ENCODE results near the gene KCNG2. TPM values are rescaled to one million over a fixed set of nuclear protein-coding genes. Genes with fewer than 3 reads are reported as not detected.

KCNG2 gene, protein sequence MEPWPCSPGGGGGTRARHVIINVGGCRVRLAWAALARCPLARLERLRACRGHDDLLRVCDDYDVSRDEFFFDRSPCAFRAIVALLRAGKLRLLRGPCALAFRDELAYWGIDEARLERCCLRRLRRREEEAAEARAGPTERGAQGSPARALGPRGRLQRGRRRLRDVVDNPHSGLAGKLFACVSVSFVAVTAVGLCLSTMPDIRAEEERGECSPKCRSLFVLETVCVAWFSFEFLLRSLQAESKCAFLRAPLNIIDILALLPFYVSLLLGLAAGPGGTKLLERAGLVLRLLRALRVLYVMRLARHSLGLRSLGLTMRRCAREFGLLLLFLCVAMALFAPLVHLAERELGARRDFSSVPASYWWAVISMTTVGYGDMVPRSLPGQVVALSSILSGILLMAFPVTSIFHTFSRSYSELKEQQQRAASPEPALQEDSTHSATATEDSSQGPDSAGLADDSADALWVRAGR
- total RNA-seq (under 1 TPM in 4 of 10 donors, not detected in 6; 0.16 to 0.79 (median 0.20) TPM), polyA plus RNA-seq (under 1 TPM in 1 of 2 donors, not detected in 1; 0.25 TPM)
- long read RNA-seq, donor 1: 0 reads
- long read RNA-seq, donor 2: 0 reads
- long read RNA-seq, donor 3: 0 reads

DNA sequence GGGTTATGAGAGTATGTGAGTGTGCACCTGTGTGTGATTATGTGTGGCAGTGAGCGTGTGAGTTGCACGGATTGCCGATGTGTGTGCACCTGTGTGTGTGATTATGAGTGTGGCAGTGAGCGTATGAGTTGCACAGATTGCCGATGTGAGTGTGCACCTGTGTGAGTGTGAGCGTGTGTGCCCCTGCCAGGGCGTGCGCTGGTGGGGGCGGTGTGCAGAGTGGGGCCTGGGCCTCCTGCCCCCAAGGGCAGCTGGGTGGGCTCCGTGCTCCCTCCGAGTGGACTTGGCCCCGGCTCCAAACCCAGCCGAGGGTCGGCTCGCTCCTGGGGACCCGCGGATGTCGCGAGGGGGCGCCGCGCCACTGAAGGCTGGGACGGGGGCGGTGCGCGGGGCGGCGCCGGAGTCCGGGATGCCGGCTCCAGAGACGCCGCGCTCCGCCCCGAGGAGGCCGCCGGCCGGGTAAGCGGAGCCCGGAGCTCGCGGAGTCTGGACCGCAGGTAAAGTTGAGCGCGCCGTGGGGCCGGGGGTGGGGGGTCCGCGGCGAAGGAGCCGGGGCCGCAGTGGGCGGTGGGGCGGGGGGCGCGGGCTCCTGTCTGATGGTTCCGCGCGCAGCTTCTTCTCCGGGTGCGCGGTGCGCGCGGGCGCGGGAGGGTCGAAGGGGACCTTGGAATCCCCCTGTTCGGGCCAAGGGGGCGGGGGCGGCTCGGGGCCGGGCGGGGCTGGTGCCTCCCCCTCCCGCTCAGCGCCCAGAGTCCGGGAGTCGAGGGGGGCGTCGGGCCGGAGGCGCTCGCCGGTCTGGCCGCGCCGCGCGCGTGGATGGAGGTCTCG lies at the start of gene KCNG2:
Gene KCNG2, plus strand, starts transcription at position 421 of the 828 bp plus-strand sequence. CDS start 65,730 bp downstream, outside the sequence.
- TF ChIP-seq, protein P1, sequence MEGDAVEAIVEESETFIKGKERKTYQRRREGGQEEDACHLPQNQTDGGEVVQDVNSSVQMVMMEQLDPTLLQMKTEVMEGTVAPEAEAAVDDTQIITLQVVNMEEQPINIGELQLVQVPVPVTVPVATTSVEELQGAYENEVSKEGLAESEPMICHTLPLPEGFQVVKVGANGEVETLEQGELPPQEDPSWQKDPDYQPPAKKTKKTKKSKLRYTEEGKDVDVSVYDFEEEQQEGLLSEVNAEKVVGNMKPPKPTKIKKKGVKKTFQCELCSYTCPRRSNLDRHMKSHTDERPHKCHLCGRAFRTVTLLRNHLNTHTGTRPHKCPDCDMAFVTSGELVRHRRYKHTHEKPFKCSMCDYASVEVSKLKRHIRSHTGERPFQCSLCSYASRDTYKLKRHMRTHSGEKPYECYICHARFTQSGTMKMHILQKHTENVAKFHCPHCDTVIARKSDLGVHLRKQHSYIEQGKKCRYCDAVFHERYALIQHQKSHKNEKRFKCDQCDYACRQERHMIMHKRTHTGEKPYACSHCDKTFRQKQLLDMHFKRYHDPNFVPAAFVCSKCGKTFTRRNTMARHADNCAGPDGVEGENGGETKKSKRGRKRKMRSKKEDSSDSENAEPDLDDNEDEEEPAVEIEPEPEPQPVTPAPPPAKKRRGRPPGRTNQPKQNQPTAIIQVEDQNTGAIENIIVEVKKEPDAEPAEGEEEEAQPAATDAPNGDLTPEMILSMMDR (IDR thresholded peaks at IDR 0.05): peak in 6 of 9 donors; percentile 9 to 43 (median 28)
- peak within 1 kb of the TSS; percentile 4 to 58 (median 33) for H3K4me3 ChIP-seq
- H3K4me1 ChIP-seq: peaks cover 0 to 55% (median 15%) of the 10 kb centered on the region in 9 donors
- peaks cover 12 to 82% (median 60%) of the 10 kb centered on the region in 7 donors for H3K27me3 ChIP-seq
- no peak for DNase-seq
- 6 to 9% methylated on average over 52 to 92 of the region's 92 CpGs for WGBS, 2 donors
- no peaks in the 10 kb centered on the region for H3K9me3 ChIP-seq
- no peaks in the 10 kb centered on the region for H3K36me3 ChIP-seq
- intact Hi-C loops (cut with DNase I): no loop called here
- H3K27ac ChIP-seq: peak within 1 kb of the TSS in 2 of 10 donors; percentile 22 to 42
- peak; percentile 31 to 67 (median 55) for ATAC-seq

DNA sequence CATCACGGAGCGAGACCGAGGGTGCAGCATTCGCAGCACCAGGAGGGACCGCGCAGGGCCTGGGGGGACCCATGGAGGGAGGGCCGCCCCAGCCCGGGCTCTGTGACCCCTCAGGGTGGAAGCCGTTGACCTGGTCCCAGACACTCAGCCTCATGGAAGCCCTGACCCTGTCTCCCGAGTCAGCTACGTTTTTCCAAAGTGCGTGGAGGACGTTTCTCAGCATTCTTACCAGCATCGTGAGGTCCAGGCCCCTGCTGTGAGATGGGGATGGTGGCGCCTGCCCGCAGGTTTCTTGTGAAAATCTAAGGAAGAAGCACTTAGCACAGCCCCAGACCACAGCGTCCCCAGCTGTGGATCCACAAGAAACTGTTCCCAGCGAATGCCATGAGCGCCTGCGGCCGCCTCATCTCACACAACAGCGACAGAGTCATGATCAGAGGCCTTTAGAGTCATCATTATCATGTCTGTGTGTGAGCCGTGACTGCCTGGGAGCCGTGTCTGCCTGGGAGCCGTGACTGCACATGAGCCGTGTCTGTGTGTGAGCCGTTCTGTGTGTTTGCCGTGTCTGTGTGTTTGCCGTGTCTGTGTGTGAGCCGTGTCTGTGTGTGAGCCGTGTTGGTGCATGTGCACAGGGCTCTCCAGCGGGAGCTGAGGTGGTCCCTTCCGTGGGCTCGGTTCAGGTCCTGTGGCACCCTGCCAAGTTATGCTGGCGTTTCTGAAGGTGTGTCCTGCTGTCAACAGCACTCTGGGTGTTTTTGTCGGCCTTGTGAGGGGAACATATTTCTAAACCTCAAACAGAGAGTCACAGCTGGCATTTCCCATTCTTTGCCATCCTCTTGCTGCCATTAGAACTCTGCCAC lies 49.2 kb upstream of the KCNG2 start:
- intact Hi-C loops (cut with DNase I): no loop called here
- no peak overlapping the region for H3K4me3 ChIP-seq
- peaks cover 0 to 60% (median 13%) of the 10 kb centered on the region in 9 donors for H3K36me3 ChIP-seq
- H3K27ac ChIP-seq: no peak overlapping the region
- H3K9me3 ChIP-seq: no peaks in the 10 kb centered on the region
- 90% methylated on average over 36 of the region's 36 CpGs for WGBS, 2 donors
- H3K27me3 ChIP-seq: no peaks in the 10 kb centered on the region
- no peaks in the 10 kb centered on the region for H3K4me1 ChIP-seq
- DNase-seq (no peak), ATAC-seq (no peak)
- TF ChIP-seq, protein P1 (IDR thresholded peaks at IDR 0.05): no peak

DNA sequence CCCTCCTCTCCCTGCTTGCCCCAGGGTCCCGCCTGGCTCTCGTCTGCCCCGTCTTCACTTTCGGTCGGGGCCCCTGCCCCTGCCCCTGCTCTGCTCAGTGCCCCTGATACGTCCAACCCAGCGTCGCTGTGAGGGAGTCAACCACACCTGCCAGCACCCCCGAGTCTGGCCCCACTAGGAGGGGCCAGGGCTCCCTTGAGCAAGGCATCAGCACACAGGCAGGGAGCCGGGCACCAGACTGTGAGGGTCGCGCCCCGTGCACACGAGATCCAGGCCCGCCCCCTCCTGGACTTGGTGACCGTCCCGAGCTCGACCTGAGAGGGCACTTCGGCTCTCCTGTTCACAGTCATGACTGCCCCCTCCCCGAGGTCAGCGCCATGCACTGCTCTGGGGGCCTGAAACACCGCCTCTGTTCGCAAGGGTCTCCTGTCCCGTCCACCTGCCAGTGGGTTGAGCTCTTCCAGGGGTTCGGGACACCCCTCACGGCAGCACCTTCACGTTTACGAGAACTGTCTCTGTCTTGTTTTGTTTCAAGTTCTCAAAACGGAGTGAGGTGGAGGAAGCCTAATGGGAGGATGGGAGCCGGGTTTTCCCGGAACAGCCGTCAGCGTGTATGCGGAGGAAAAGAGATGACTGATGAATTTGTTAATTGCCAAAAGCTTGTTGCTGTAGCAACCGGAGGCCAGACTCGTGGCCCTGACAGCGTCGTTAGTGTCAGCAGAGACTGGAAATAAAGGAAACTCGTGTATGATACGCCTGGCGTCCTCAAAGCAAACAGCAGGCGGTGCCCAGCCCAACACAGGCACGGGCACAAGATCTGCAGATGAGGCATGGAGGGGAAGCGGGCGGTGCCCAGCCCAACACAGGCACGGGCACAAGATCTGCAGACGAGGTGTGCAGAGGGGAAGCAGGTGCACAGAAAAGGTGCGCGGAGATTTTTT lies 48.2 kb upstream of the KCNG2 start:
- DNase-seq (no peak), ATAC-seq (peak in 2 of 8 donors; percentile 12 to 46)
- Histone ChIP-seq H3K9me3 (no peaks in the 10 kb centered on the region), H3K4me3 (no peak overlapping the region), H3K27me3 (no peaks in the 10 kb centered on the region), H3K36me3 (peaks cover 0 to 60% (median 23%) of the 10 kb centered on the region in 9 donors), H3K4me1 (no peaks in the 10 kb centered on the region), H3K27ac (no peak overlapping the region)
- intact Hi-C loops (cut with DNase I): no loop called here
- WGBS, 2 donors: 86 to 87% methylated on average over 49 of the region's 49 CpGs
- TF ChIP-seq, protein P1 (IDR thresholded peaks at IDR 0.05): no peak
